NCI-H748 treated with DMSO at 0.1 percent for 48 hours (cell line): ENCODE results near the gene CD99L2.

Source experiments
- DNase-seq: peaks from one replicate; lab custom pipeline; 2025; lab: John Stamatoyannopoulos, UW

CD99L2 gene

GRCh38 chrX:150790021-150790420 is 108.4 kb downstream of the CD99L2 start:
- DNase-seq: no peak

- DNase-seq: no peak
Measured at GRCh38 chrX:150781677-150782076, 116.8 kb downstream of the CD99L2 start.

- no peak for DNase-seq
Measured at GRCh38 chrX:150779385-150779784, 119.1 kb downstream of the CD99L2 start.

GRCh38 chrX:150777328-150777992 is 121.0 kb downstream of the CD99L2 start:
- DNase-seq: no peak

GRCh38 chrX:150775569-150776350 is 122.7 kb downstream of the CD99L2 start:
- no peak for DNase-seq

GRCh38 chrX:150774798-150775568 is 123.5 kb downstream of the CD99L2 start:
- DNase-seq: no peak

- DNase-seq: no peak
Measured at GRCh38 chrX:150773634-150774033, 124.8 kb downstream of the CD99L2 start.

- no peak for DNase-seq
Measured at GRCh38 chrX:150773117-150773516, 125.4 kb downstream of the CD99L2 start.

- peak; percentile 18 for DNase-seq
Measured at GRCh38 chrX:150772150-150772970, 126.1 kb downstream of the CD99L2 start.

- DNase-seq: no peak
Measured at GRCh38 chrX:150771116-150771515, 127.4 kb downstream of the CD99L2 start.

- no peak for DNase-seq
Measured at GRCh38 chrX:150770623-150771022, 127.8 kb downstream of the CD99L2 start.

- DNase-seq: no peak
Measured at GRCh38 chrX:150769408-150769807, 129.1 kb downstream of the CD99L2 start.

- no peak for DNase-seq
Measured at GRCh38 chrX:150768580-150769190, 129.8 kb downstream of the CD99L2 start.

- DNase-seq: no peak
Measured at GRCh38 chrX:150768132-150768485, 130.4 kb downstream of the CD99L2 start.

- DNase-seq: no peak
Measured at GRCh38 chrX:150767475-150768131, 130.9 kb downstream of the CD99L2 start.

GRCh38 chrX:150767045-150767395 is 131.4 kb downstream of the CD99L2 start:
- no peak for DNase-seq

- no peak for DNase-seq
Measured at GRCh38 chrX:150766351-150767044, 132.0 kb downstream of the CD99L2 start.

- DNase-seq: no peak
Measured at GRCh38 chrX:150765782-150766350, 132.6 kb downstream of the CD99L2 start.

GRCh38 chrX:150765237-150765636 is 133.2 kb downstream of the CD99L2 start:
- no peak for DNase-seq

GRCh38 chrX:150763810-150764209 is 134.7 kb downstream of the CD99L2 start:
- DNase-seq: no peak
